Endodermal cell (in vitro differentiated cells): ENCODE data around the gene PASK. TPM values are rescaled to one million over a fixed set of nuclear protein-coding genes. Genes with fewer than 3 reads are reported as not detected.

Experiments used
- DNase-seq: peaks from one replicate; pipeline ENCODE4 v3.0.0-alpha.2; 2017
- H3K27ac ChIP-seq: 2 replicates; pipeline ENCODE4 v1.5.1; 2013; ENCODE audit warnings: mild to moderate bottlenecking, low read depth, low read length, moderate library complexity
- H3K27me3 ChIP-seq: 2 replicates; pipeline ENCODE4 v1.6.1; 2013; ENCODE audit warnings: mild to moderate bottlenecking, low read length, moderate library complexity; ENCODE audit not compliant: insufficient read depth, control insufficient read depth, poor library complexity, severe bottlenecking
- H3K36me3 ChIP-seq: 2 replicates; pipeline ENCODE4 v1.7.0; 2013; ENCODE audit warnings: mild to moderate bottlenecking, low read length, moderate library complexity; ENCODE audit not compliant: control insufficient read depth, insufficient read depth
- H3K4me1 ChIP-seq: one replicate; pipeline ENCODE4 v1.7.0; 2013; ENCODE audit warnings: low read length; ENCODE audit not compliant: control insufficient read depth, insufficient read depth
- H3K4me3 ChIP-seq: 2 replicates; pipeline ENCODE4 v1.5.1; 2013; ENCODE audit warnings: mild to moderate bottlenecking, low read length, moderate library complexity
- H3K9ac ChIP-seq: 2 replicates; pipeline ENCODE4 v1.6.1; 2013; ENCODE audit warnings: mild to moderate bottlenecking, low read length, moderate library complexity; ENCODE audit not compliant: poor library complexity, severe bottlenecking; ENCODE audit errors: extremely low read depth
- H3K9me3 ChIP-seq: 2 replicates; pipeline ENCODE4 v1.6.1; 2013; ENCODE audit warnings: mild to moderate bottlenecking, low read length, moderate library complexity; ENCODE audit not compliant: control insufficient read depth
- H3K27ac Mint-ChIP-seq: 2 replicates; pipeline ENCODE4 v1.8.0; 2020; ENCODE audit warnings: mixed read lengths
- H3K27me3 Mint-ChIP-seq: 2 replicates; pipeline ENCODE4 v1.8.0; 2021; ENCODE audit warnings: mild to moderate bottlenecking, mixed read lengths; ENCODE audit not compliant: insufficient read depth
- H3K36me3 Mint-ChIP-seq: 2 replicates; pipeline ENCODE4 v1.8.0; 2020; ENCODE audit warnings: low read depth, mixed read lengths
- H3K4me1 Mint-ChIP-seq: 2 replicates; pipeline ENCODE4 v1.8.0; 2020; ENCODE audit warnings: mixed read lengths
- H3K4me3 Mint-ChIP-seq: 2 replicates; pipeline ENCODE4 v1.8.0; 2020; ENCODE audit warnings: mild to moderate bottlenecking, moderate library complexity, mixed read lengths
- H3K9me3 Mint-ChIP-seq: 2 replicates; pipeline ENCODE4 v1.8.0; 2020; ENCODE audit warnings: mild to moderate bottlenecking, mixed read lengths
- whole genome bisulfite sequencing, 2 experiments: methylation state at CpG; one replicate each; pipeline versions ENCODE4 v1.1.5 to v1.1.7; 2013; ENCODE audit warnings: missing lambda C conversion rate in 2 of 2, mixed read lengths in 1 of 2; ENCODE audit not compliant: insufficient coverage in 1 of 2, insufficient read length in 1 of 2; 5-methylcytosine and 5-hydroxymethylcytosine counted together
- total RNA-seq, 2 donors: library from RNA; stranded (reverse); fragmentation: NEBNext Ultra II Directional in 1 of 2; extraction: Animal tissue kit (Norgen Biotek cat#: 25700) in 1 of 2; gene quantifications; 2 replicates in 1 of 2; 3 replicates in 1 of 2; pipeline ENCODE4 v1.2.1, GENCODE V29; 2021
- TF ChIP-seq, protein P1 (sequence below): fragments of 200-600 bp; sonication (generic); conservative IDR thresholded peaks from 2 replicates; pipeline ENCODE4 v1.5.0; 2021; ENCODE audit warnings: antibody characterized with exemption, mild to moderate bottlenecking

PASK gene
- total RNA-seq, 2 donors from 2014 or later = 76.5 to 94.5 TPM

- no peak overlapping the region for H3K4me3 ChIP-seq
Observed at GRCh38 chr2:241156971-241157441, 7.7 kb upstream of the PASK start.

GRCh38 chr2:241155936-241156335 lies 6.7 kb upstream of the PASK start:
- Histone ChIP-seq H3K27me3 (no peaks in the 10 kb centered on the region), H3K9ac (no peak overlapping the region), H3K4me1 (no peaks in the 10 kb centered on the region), H3K36me3 (peaks cover 37% of the 10 kb centered on the region), H3K9me3 (no peaks in the 10 kb centered on the region), H3K27ac (no peak overlapping the region), H3K4me3 (no peak overlapping the region)
- TF ChIP-seq, protein P1, sequence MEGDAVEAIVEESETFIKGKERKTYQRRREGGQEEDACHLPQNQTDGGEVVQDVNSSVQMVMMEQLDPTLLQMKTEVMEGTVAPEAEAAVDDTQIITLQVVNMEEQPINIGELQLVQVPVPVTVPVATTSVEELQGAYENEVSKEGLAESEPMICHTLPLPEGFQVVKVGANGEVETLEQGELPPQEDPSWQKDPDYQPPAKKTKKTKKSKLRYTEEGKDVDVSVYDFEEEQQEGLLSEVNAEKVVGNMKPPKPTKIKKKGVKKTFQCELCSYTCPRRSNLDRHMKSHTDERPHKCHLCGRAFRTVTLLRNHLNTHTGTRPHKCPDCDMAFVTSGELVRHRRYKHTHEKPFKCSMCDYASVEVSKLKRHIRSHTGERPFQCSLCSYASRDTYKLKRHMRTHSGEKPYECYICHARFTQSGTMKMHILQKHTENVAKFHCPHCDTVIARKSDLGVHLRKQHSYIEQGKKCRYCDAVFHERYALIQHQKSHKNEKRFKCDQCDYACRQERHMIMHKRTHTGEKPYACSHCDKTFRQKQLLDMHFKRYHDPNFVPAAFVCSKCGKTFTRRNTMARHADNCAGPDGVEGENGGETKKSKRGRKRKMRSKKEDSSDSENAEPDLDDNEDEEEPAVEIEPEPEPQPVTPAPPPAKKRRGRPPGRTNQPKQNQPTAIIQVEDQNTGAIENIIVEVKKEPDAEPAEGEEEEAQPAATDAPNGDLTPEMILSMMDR = no peak
- Mint-ChIP-seq H3K27ac (no peak overlapping the region), H3K9me3 (no peaks in the 10 kb centered on the region), H3K36me3 (peaks cover 25% of the 10 kb centered on the region), H3K4me1 (peaks cover 13% of the 10 kb centered on the region), H3K4me3 (no peak overlapping the region), H3K27me3 (no peaks in the 10 kb centered on the region)
- WGBS, 2 experiments = 64% methylated on average over 1 of the region's 1 CpG; no CpG with 5 or more reads in 1 of the 2 experiments
- DNase-seq = no peak

More at GRCh38 chr2:241156971-241157441, 7.7 kb upstream of the PASK start:
- Mint-ChIP-seq H3K27me3 (no peaks in the 10 kb centered on the region), H3K4me1 (peaks cover 8% of the 10 kb centered on the region), H3K4me3 (no peak overlapping the region), H3K27ac (no peak overlapping the region), H3K36me3 (peaks cover 32% of the 10 kb centered on the region), H3K9me3 (no peaks in the 10 kb centered on the region)
- 56% methylated on average over 4 to 5 of the region's 5 CpGs for WGBS, 2 experiments
- Histone ChIP-seq H3K36me3 (peaks cover 37% of the 10 kb centered on the region), H3K9me3 (no peaks in the 10 kb centered on the region), H3K27me3 (no peaks in the 10 kb centered on the region), H3K9ac (no peak overlapping the region), H3K27ac (no peak overlapping the region), H3K4me1 (no peaks in the 10 kb centered on the region)
- peak; percentile 65 for DNase-seq
- TF ChIP-seq, protein P1 = no peak

DNA sequence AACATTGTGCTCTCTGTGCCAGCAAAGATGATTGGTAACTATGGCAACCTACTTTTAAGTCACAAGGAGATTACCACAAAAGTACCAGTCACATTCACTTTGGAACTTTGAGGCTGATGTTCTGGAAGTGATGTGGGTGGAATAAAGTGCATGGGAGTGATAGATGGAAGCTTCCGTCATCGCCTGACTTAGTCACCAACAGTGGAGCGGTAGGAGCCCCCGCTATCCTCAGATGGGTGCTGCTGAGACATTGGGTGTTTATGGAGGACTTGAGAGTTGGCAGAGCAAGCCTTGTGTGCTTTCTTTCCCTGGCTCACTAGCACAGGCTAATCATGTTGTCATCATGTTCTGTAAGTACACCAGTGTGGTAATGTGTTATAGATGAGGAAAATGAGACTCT lies 5.6 kb upstream of the PASK start:
- H3K27ac ChIP-seq = no peak overlapping the region
- H3K4me3 Mint-ChIP-seq = no peak overlapping the region
- H3K27ac Mint-ChIP-seq = no peak overlapping the region
- no peaks in the 10 kb centered on the region for H3K9me3 Mint-ChIP-seq
- no peaks in the 10 kb centered on the region for H3K27me3 Mint-ChIP-seq
- no peaks in the 10 kb centered on the region for H3K9me3 ChIP-seq
- no peaks in the 10 kb centered on the region for H3K4me1 ChIP-seq
- no peak overlapping the region for H3K4me3 ChIP-seq
- no peaks in the 10 kb centered on the region for H3K27me3 ChIP-seq
- no peak overlapping the region for H3K9ac ChIP-seq
- peaks cover 30% of the 10 kb centered on the region for H3K36me3 ChIP-seq
- 93% methylated on average over 2 to 4 of the region's 4 CpGs for WGBS, 2 experiments
- peaks cover 15% of the 10 kb centered on the region for H3K4me1 Mint-ChIP-seq
- peaks cover 22% of the 10 kb centered on the region for H3K36me3 Mint-ChIP-seq
- DNase-seq = no peak
- TF ChIP-seq, protein P1 = no peak
